Transverse colon (tissue), 3 donors: ENCODE data around the gene NCS1.

Source experiments
- EP300 ChIP-seq: sonication (generic); formaldehyde crosslinking; IDR thresholded peaks from one replicate; pipeline ENCODE4 v1.6.1; 2017; ENCODE audit warnings: antibody characterized with exemption, low read depth
- POLR2A ChIP-seq: fragments of 450-650 bp; IDR thresholded peaks from one replicate; pipeline ENCODE4 v1.6.1; 2016; ENCODE audit warnings: antibody characterized with exemption, mild to moderate bottlenecking, moderate library complexity
- TF ChIP-seq, protein P1 (sequence below), 5 experiments: fragments of 200-600 bp in 3 of 5; fragments of 450-650 bp in 2 of 5; sonication (generic) in 3 of 5; IDR thresholded peaks; 1 replicate in 2 of 5; 2 replicates in 3 of 5; pipeline ENCODE4 v1.5.1; 2016 to 2017; ENCODE audit warnings: antibody characterized with exemption in 5 of 5, inconsistent platforms in 3 of 5, mild to moderate bottlenecking in 2 of 5, moderate library complexity in 1 of 5

DNA sequence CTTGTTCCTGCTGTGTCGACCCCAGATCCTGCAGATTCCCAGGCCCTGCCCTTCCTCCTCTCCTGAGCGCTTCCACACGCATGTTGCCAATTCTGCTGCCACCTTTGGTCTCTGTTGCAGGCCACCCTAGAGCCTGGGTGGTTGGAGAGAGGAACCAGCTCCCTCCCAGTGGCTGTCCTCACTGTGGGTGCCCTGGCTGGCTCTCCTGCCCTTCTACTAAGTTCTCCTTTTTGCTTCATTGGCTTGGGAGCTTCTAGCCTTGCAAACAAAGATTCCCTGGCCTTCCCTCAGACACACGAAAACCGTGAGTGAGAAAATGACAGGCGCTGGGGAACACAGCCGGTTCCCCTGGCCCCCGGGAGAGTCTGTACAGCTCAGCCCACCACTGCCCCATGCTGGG lies 14.2 kb upstream of the NCS1 start:
- TF ChIP-seq POLR2A (no peak), EP300 (no peak)
- TF ChIP-seq, protein P1, sequence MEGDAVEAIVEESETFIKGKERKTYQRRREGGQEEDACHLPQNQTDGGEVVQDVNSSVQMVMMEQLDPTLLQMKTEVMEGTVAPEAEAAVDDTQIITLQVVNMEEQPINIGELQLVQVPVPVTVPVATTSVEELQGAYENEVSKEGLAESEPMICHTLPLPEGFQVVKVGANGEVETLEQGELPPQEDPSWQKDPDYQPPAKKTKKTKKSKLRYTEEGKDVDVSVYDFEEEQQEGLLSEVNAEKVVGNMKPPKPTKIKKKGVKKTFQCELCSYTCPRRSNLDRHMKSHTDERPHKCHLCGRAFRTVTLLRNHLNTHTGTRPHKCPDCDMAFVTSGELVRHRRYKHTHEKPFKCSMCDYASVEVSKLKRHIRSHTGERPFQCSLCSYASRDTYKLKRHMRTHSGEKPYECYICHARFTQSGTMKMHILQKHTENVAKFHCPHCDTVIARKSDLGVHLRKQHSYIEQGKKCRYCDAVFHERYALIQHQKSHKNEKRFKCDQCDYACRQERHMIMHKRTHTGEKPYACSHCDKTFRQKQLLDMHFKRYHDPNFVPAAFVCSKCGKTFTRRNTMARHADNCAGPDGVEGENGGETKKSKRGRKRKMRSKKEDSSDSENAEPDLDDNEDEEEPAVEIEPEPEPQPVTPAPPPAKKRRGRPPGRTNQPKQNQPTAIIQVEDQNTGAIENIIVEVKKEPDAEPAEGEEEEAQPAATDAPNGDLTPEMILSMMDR (IDR thresholded peaks at IDR 0.05) = no peak
